ENCODE results near the gene CXCL8.

GRCh38 chr4:73751166-73751565, 10.8 kb downstream of the CXCL8 start:
- TF ChIP-seq CTCF (conservative IDR thresholded peaks at IDR 0.05; ENCODE audit: low read length) (no peak), EZH2phosphoT487 (IDR thresholded peaks at IDR 0.05; ENCODE audit: borderline replicate concordance) (no peak)
